ENCODE measurements around the gene NAALADL2. TPM values are rescaled to one million over a fixed set of nuclear protein-coding genes. Genes with fewer than 3 reads are reported as not detected.

The NAALADL2 gene
- total RNA-seq, 3 donors from 2014 or later, result 18.4 to 43.9 (median 20.8) TPM

DNA sequence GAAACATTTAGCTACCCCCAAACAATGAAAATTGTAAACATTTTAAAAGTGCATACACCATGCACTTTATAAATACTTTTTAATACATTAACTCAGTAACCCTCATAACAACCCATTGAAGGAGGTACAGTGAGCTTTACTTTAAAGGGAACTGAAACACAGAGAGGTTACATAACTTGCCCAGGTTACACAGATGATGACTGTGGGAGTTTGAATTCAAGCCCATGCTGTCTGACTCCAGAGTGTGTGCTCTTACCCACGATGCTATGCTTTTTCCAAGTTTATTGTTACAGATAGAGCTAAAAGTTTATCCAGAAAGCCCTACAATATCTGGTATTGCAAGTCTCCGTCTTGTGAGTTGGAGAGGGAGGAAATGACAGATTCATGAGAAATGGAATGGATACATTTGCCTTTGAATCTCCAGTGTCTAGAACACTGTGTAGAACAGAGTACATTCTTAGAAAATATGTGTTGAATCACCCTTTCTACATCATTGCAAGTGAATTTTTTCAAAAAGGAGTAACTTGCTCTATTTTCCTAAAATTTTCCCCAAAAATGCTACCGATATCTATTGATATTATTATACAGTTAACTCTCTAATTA, 428.3 kb downstream of the NAALADL2 start:
- Histone ChIP-seq H3K4me3 (no peak overlapping the region), H3K9me3 (no peaks in the 10 kb centered on the region), H3K36me3 (ENCODE audit: low read depth) (no peaks in the 10 kb centered on the region), H3K4me1 (ENCODE audit: low read depth) (no peaks in the 10 kb centered on the region)
- TF ChIP-seq, protein P1, sequence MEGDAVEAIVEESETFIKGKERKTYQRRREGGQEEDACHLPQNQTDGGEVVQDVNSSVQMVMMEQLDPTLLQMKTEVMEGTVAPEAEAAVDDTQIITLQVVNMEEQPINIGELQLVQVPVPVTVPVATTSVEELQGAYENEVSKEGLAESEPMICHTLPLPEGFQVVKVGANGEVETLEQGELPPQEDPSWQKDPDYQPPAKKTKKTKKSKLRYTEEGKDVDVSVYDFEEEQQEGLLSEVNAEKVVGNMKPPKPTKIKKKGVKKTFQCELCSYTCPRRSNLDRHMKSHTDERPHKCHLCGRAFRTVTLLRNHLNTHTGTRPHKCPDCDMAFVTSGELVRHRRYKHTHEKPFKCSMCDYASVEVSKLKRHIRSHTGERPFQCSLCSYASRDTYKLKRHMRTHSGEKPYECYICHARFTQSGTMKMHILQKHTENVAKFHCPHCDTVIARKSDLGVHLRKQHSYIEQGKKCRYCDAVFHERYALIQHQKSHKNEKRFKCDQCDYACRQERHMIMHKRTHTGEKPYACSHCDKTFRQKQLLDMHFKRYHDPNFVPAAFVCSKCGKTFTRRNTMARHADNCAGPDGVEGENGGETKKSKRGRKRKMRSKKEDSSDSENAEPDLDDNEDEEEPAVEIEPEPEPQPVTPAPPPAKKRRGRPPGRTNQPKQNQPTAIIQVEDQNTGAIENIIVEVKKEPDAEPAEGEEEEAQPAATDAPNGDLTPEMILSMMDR (IDR thresholded peaks at IDR 0.05), result no peak
- DNase-seq (no peak), ATAC-seq (no peak)
- intact Hi-C loops (cut with DNase I, micrococcal nuclease), result no loop called here

GRCh38 chr3:175288621-175289020, 429.5 kb downstream of the NAALADL2 start:
- ATAC-seq (no peak), DNase-seq (no peak)
- TF ChIP-seq, protein P1 (IDR thresholded peaks at IDR 0.05), result no peak
- intact Hi-C loops (cut with DNase I, micrococcal nuclease), result no loop called here
- H3K36me3 ChIP-seq (ENCODE audit: low read depth), result no peaks in the 10 kb centered on the region
- no peak overlapping the region for H3K4me3 ChIP-seq
- no peaks in the 10 kb centered on the region for H3K9me3 ChIP-seq
- no peaks in the 10 kb centered on the region for H3K4me1 ChIP-seq (ENCODE audit: low read depth)

DNA sequence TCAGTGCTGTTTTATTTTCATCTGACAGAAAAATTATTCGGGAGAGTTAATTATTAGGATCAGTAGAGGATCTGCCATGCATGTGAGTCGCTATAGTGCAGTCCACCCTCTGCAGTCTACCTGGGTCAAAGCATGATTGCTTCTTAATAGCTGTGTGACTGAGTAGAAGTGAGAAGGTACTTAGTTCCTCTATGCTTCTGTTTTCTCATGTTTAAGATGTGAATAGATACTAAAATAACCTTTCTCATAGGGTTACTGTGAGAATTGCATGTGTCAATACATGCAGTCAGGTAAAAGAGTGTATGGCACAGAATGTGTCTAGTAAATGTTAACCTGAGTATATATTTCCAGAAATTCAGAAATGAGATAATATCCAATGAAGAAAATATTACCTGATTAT, 435.7 kb downstream of the NAALADL2 start:
- TF ChIP-seq, protein P1 (IDR thresholded peaks at IDR 0.05), result no peak
- H3K36me3 ChIP-seq (ENCODE audit: low read depth), result no peaks in the 10 kb centered on the region
- DNase-seq (no peak), ATAC-seq (no peak)
- intact Hi-C loops (cut with DNase I, micrococcal nuclease), result no loop called here
- no peaks in the 10 kb centered on the region for H3K4me1 ChIP-seq (ENCODE audit: low read depth)
- H3K9me3 ChIP-seq, result no peaks in the 10 kb centered on the region
- H3K4me3 ChIP-seq, result no peak overlapping the region

- Histone ChIP-seq H3K9me3 (no peaks in the 10 kb centered on the region), H3K4me1 (ENCODE audit: low read depth) (no peaks in the 10 kb centered on the region), H3K36me3 (ENCODE audit: low read depth) (no peaks in the 10 kb centered on the region), H3K4me3 (no peak overlapping the region)
- ATAC-seq (peak; percentile 83), DNase-seq (peak in 1 of 3 donors; percentile 10)
- TF ChIP-seq, protein P1 (IDR thresholded peaks at IDR 0.05), result no peak
- intact Hi-C loops (cut with DNase I, micrococcal nuclease), result no loop called here
Observed at GRCh38 chr3:175295248-175296130, 436.4 kb downstream of the NAALADL2 start.

DNA sequence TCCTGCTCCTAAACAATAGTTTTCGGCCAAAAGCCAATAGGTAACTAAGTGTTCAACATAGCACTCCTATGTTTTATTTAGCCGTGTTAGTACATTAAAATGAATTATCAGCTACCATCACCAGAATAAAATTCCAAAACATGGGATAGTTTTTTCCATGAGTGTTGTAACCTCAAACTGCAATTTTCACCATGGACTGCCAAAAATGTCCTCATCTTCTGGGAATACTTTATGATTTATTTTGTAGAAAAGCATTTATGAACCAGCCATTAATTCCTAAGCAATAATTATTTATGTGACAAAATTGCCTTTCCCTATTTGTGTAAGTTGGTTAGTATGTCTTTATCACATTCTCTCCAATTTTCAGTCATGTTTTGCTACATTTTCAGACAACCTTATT, 438.1 kb downstream of the NAALADL2 start:
- ATAC-seq, result no peak
- intact Hi-C loops (cut with DNase I, micrococcal nuclease), result no loop called here
- Histone ChIP-seq H3K4me3 (no peak overlapping the region), H3K36me3 (ENCODE audit: low read depth) (no peaks in the 10 kb centered on the region), H3K4me1 (ENCODE audit: low read depth) (no peaks in the 10 kb centered on the region), H3K9me3 (no peaks in the 10 kb centered on the region)
- DNase-seq, result no peak
- TF ChIP-seq, protein P1 (IDR thresholded peaks at IDR 0.05), result no peak

All from mucosa of descending colon (tissue), 3 donors.